ACC112 (cell line): Measurements from ENCODE around the gene CHRDL2.
"Not testable (repeated sequence)": the region's sequence is repeated elsewhere in the genome, so short reads cannot be mapped to it uniquely, and the experiment has no call there.

Source experiments
- H2AFZ ChIP-seq: fragments of 200-600 bp; sonication (generic); one replicate; pipeline ENCODE4 v1.6.0; 2017; ENCODE audit warnings: antibody characterized with exemption, low read length; ENCODE audit not compliant: unreplicated experiment
- H3K27ac ChIP-seq: fragments of 200-600 bp; sonication (generic); 2 replicates; pipeline ENCODE4 v1.5.1; 2014; ENCODE audit warnings: low read depth, mild to moderate bottlenecking, antibody characterized with exemption, low read length, moderate library complexity
- H3K27me3 ChIP-seq: fragments of 200-600 bp; sonication (generic); 2 replicates; pipeline ENCODE4 v1.6.1; 2014; ENCODE audit warnings: mild to moderate bottlenecking, antibody characterized with exemption, low read length, moderate library complexity, mixed read lengths; ENCODE audit not compliant: insufficient read depth
- H3K36me3 ChIP-seq: fragments of 200-600 bp; sonication (generic); 2 replicates; pipeline ENCODE4 v1.6.1; 2016; ENCODE audit warnings: mild to moderate bottlenecking, antibody characterized with exemption, low read length, moderate library complexity, mixed read lengths; ENCODE audit not compliant: insufficient read depth
- H3K4me1 ChIP-seq: fragments of 200-600 bp; sonication (generic); one replicate; pipeline ENCODE4 v1.6.1; 2016; ENCODE audit warnings: low read length, mixed read lengths; ENCODE audit not compliant: insufficient read depth, unreplicated experiment, control insufficient read depth
- H3K4me3 ChIP-seq: fragments of 200-600 bp; sonication (generic); 2 replicates; pipeline ENCODE4 v1.5.1; 2014; ENCODE audit warnings: mild to moderate bottlenecking, low read depth, low read length
- H3K79me2 ChIP-seq: fragments of 200-600 bp; sonication (generic); one replicate; pipeline ENCODE4 v1.6.0; 2016; ENCODE audit warnings: low read length; ENCODE audit not compliant: control insufficient read depth, unreplicated experiment, insufficient read depth

Gene CHRDL2

GRCh38 chr11:74769055-74769707 is 38.0 kb upstream of the CHRDL2 start:
- Histone ChIP-seq H3K36me3 (no peaks in the 10 kb centered on the region), H2AFZ (no peak overlapping the region), H3K79me2 (peaks cover 44% of the 10 kb centered on the region), H3K27ac (no peak overlapping the region), H3K4me3 (no peak overlapping the region), H3K4me1 (peaks cover 12% of the 10 kb centered on the region), H3K27me3 (no peaks in the 10 kb centered on the region)

GRCh38 chr11:74768172-74768651 is 37.0 kb upstream of the CHRDL2 start:
- H2AFZ ChIP-seq, H3K4me3 ChIP-seq, H3K36me3 ChIP-seq, H3K27me3 ChIP-seq, H3K4me1 ChIP-seq, H3K27ac ChIP-seq: not testable (repeated sequence)
- peaks cover 44% of the 10 kb centered on the region for H3K79me2 ChIP-seq

GRCh38 chr11:74766905-74767304 is 35.7 kb upstream of the CHRDL2 start:
- Histone ChIP-seq H3K27ac (no peak overlapping the region), H3K4me1 (peaks cover 8% of the 10 kb centered on the region), H2AFZ (no peak overlapping the region), H3K36me3 (peaks cover 7% of the 10 kb centered on the region; the same call in 1 of the 2 replicates), H3K79me2 (peaks cover 40% of the 10 kb centered on the region), H3K4me3 (no peak overlapping the region), H3K27me3 (no peaks in the 10 kb centered on the region)

GRCh38 chr11:74756571-74756970 is 25.3 kb upstream of the CHRDL2 start:
- Histone ChIP-seq H3K27me3 (no peaks in the 10 kb centered on the region), H3K4me3 (no peak overlapping the region), H3K4me1 (peaks cover 33% of the 10 kb centered on the region), H3K79me2 (peaks cover 42% of the 10 kb centered on the region), H3K36me3 (no peaks in the 10 kb centered on the region), H2AFZ (no peak overlapping the region), H3K27ac (peak overlapping the region; percentile 80; the same call in 1 of the 2 replicates)

- Histone ChIP-seq H3K36me3 (no peaks in the 10 kb centered on the region), H3K4me3 (peak overlapping the region; percentile 47), H3K27me3 (no peaks in the 10 kb centered on the region), H3K79me2 (peaks cover 53% of the 10 kb centered on the region), H3K27ac (peak overlapping the region; percentile 80), H2AFZ (no peak overlapping the region), H3K4me1 (peaks cover 38% of the 10 kb centered on the region)
These were observed 24.3 kb upstream of the CHRDL2 start for GRCh38 chr11:74755395-74755995.

GRCh38 chr11:74754507-74755252 is 23.5 kb upstream of the CHRDL2 start:
- H3K4me3 ChIP-seq = peak overlapping the region; percentile 47
- H3K36me3 ChIP-seq = no peaks in the 10 kb centered on the region
- H2AFZ ChIP-seq = no peak overlapping the region
- H3K27me3 ChIP-seq = no peaks in the 10 kb centered on the region
- H3K27ac ChIP-seq = peak overlapping the region; percentile 80
- H3K79me2 ChIP-seq = peaks cover 61% of the 10 kb centered on the region
- H3K4me1 ChIP-seq = peaks cover 38% of the 10 kb centered on the region

GRCh38 chr11:74751303-74751702 is 20.1 kb upstream of the CHRDL2 start:
- Histone ChIP-seq H3K4me3 (no peak overlapping the region; the same call in 1 of the 2 replicates), H3K27ac (no peak overlapping the region), H3K4me1 (peaks cover 39% of the 10 kb centered on the region), H3K36me3 (no peaks in the 10 kb centered on the region), H2AFZ (no peak overlapping the region), H3K79me2 (peaks cover 62% of the 10 kb centered on the region), H3K27me3 (no peaks in the 10 kb centered on the region)

- not testable (repeated sequence) for H3K27me3 ChIP-seq, H2AFZ ChIP-seq, H3K36me3 ChIP-seq, H3K4me3 ChIP-seq, H3K27ac ChIP-seq
- peaks cover 55% of the 10 kb centered on the region for H3K79me2 ChIP-seq
- H3K4me1 ChIP-seq = peaks cover 32% of the 10 kb centered on the region
These were observed 19.4 kb upstream of the CHRDL2 start for GRCh38 chr11:74750598-74750997.

GRCh38 chr11:74749965-74750296 is 18.7 kb upstream of the CHRDL2 start:
- H2AFZ ChIP-seq = peak overlapping the region; percentile 54
- peaks cover 50% of the 10 kb centered on the region for H3K79me2 ChIP-seq
- no peaks in the 10 kb centered on the region for H3K36me3 ChIP-seq
- H3K27me3 ChIP-seq = no peaks in the 10 kb centered on the region
- peaks cover 26% of the 10 kb centered on the region for H3K4me1 ChIP-seq
- H3K4me3 ChIP-seq = peak overlapping the region; percentile 81
- peak overlapping the region; percentile 58; the same call in 1 of the 2 replicates for H3K27ac ChIP-seq

GRCh38 chr11:74749127-74749964 is 18.1 kb upstream of the CHRDL2 start:
- peak overlapping the region; percentile 81 for H3K4me3 ChIP-seq
- H2AFZ ChIP-seq = peak overlapping the region; percentile 54
- H3K36me3 ChIP-seq = no peaks in the 10 kb centered on the region
- no peaks in the 10 kb centered on the region for H3K27me3 ChIP-seq
- peaks cover 23% of the 10 kb centered on the region for H3K4me1 ChIP-seq
- peaks cover 49% of the 10 kb centered on the region for H3K79me2 ChIP-seq
- H3K27ac ChIP-seq = peak overlapping the region; percentile 58; the same call in 1 of the 2 replicates
